HepG2 (cell line): ENCODE data around the gene RAET1L. TPM values are rescaled to one million over a fixed set of nuclear protein-coding genes. Genes with fewer than 3 reads are reported as not detected.

Experiments
- ATAC-seq: fragments of 200-7000 bp; cut with Tn5 transposase; 3 replicates; pipeline ENCODE4 v1.9.1; 2020; ENCODE audit warnings: mild to moderate bottlenecking, moderate library complexity
- BruUV-seq: library from RNA; stranded (reverse); fragments of 400-500 nt; replicated peaks from 2 replicates; lab custom pipeline; 2021; lab: Mats Ljungman, UMichigan
- CTCF ChIA-PET: fragments of 300-600 bp; formaldehyde crosslinking; extraction: SDS; loops from one replicate; lab custom pipeline; 2021; ENCODE audit warnings: low total read pairs, inconsistent platforms, low intra/inter-chr PET ratio; lab: Yijun Ruan, JAX
- POLR2A ChIA-PET: fragments of 350-600 bp; sonication (Branson Sonifier 250); formaldehyde crosslinking; loops from one replicate; lab custom pipeline; 2020; ENCODE audit warnings: antibody characterized with exemption, inconsistent platforms; lab: Yijun Ruan, JAX
- DNase-seq: peaks from one replicate; pipeline ENCODE4 v3.0.0-alpha.2; 2015; ENCODE audit warnings: low spot score
- FAIRE-seq: peaks from 3 replicates; lab custom pipeline; 2011; peaks lifted over from hg19 to GRCh38; lab: Jason Lieb, UNC
- H2AFZ ChIP-seq: one replicate; pipeline ENCODE4 v1.6.1; 2011; ENCODE audit warnings: low read length, inconsistent platforms
- H3K27ac ChIP-seq: fragments of 300-600 bp; 3 replicates; pipeline ENCODE4 v1.8.0; 2011; ENCODE audit warnings: mixed run types, mild to moderate bottlenecking, mixed read lengths, low read length, inconsistent platforms; ENCODE audit not compliant: insufficient read depth; ENCODE audit errors: extremely low read length
- H3K27me3 ChIP-seq, 2 experiments: fragments of 200-600 bp in 1 of 2; 2 replicates in 1 of 2; 3 replicates in 1 of 2; pipeline versions ENCODE4 v1.6.0 to v1.8.0; 2011; ENCODE audit warnings: low read length in 2 of 2, mild to moderate bottlenecking in 2 of 2, moderate library complexity in 2 of 2, inconsistent platforms in 1 of 2; ENCODE audit not compliant: insufficient read depth in 2 of 2, control insufficient read depth in 1 of 2
- H3K36me3 ChIP-seq, 2 experiments: fragments of 200-600 bp in 1 of 2; replicated peaks in 1 of 2; 2 replicates in 1 of 2; 3 replicates in 1 of 2; pipeline versions ENCODE4 v1.5.1 to v1.8.0; 2011; ENCODE audit warnings: low read length in 2 of 2, inconsistent platforms in 1 of 2; ENCODE audit not compliant: insufficient read depth in 2 of 2, control insufficient read depth in 1 of 2
- H3K4me1 ChIP-seq: 2 replicates; pipeline ENCODE4 v1.5.1; 2012; ENCODE audit warnings: low read length, inconsistent platforms; ENCODE audit not compliant: insufficient read depth
- H3K4me2 ChIP-seq: 2 replicates; pipeline ENCODE4 v1.6.0; 2011; ENCODE audit warnings: low read depth, low read length, inconsistent platforms
- H3K4me3 ChIP-seq, 3 experiments: fragments of 200-600 bp in 1 of 3; sonication (generic), shearing (Covaris generic) in 1 of 3; replicated peaks in 1 of 3; 2 replicates each; pipeline ENCODE4 v1.5.1; 2011 to 2016; ENCODE audit warnings: low read length in 3 of 3, inconsistent platforms in 2 of 3, low read depth in 2 of 3, mild to moderate bottlenecking in 2 of 3, control low read depth in 1 of 3, mixed read lengths in 1 of 3; ENCODE audit not compliant: insufficient read depth in 1 of 3
- H3K79me2 ChIP-seq: one replicate; pipeline ENCODE4 v1.6.1; 2011; ENCODE audit warnings: low read length, inconsistent platforms; ENCODE audit not compliant: insufficient read depth
- H3K9ac ChIP-seq: 2 replicates; pipeline ENCODE4 v1.6.0; 2011; ENCODE audit warnings: mild to moderate bottlenecking, low read depth, low read length, inconsistent platforms; ENCODE audit not compliant: insufficient read depth
- H3K9me3 ChIP-seq: 2 replicates; pipeline ENCODE4 v1.5.1; 2012; ENCODE audit warnings: mild to moderate bottlenecking, low read length
- H4K20me1 ChIP-seq: 2 replicates; pipeline ENCODE4 v1.6.0; 2011; ENCODE audit warnings: inconsistent platforms, mild to moderate bottlenecking, low read length, moderate library complexity; ENCODE audit not compliant: insufficient read depth
- AHDC1 ChIP-seq: sonication (generic); formaldehyde crosslinking; IDR thresholded peaks from 2 replicates; pipeline ENCODE4 v1.5.1; 2020; ENCODE audit warnings: mild to moderate bottlenecking, missing genetic modification reagents, borderline replicate concordance
- ARNTL ChIP-seq: sonication (generic); formaldehyde crosslinking; IDR thresholded peaks from 2 replicates; pipeline ENCODE4 v1.4.0; 2020; ENCODE audit warnings: mild to moderate bottlenecking, missing genetic modification reagents
- HMGXB4 ChIP-seq, 2 experiments: sonication (generic) in 1 of 2; formaldehyde crosslinking in 1 of 2; IDR thresholded peaks; 2 replicates each; pipeline versions ENCODE4 v1.4.0 to v1.6.1; 2018 to 2020; ENCODE audit warnings: missing genetic modification reagents in 2 of 2, borderline replicate concordance in 1 of 2, low read depth in 1 of 2, mild to moderate bottlenecking in 1 of 2, missing biosample characterization in 1 of 2
- NONO ChIP-seq, 2 experiments: fragments of 450-650 bp in 1 of 2; sonication (generic) in 1 of 2; formaldehyde crosslinking in 1 of 2; IDR thresholded peaks in 1 of 2; conservative IDR thresholded peaks in 1 of 2; 2 replicates each; pipeline versions ENCODE4 v1.6.1 to v1.8.0; 2017 to 2022; ENCODE audit warnings: mild to moderate bottlenecking in 1 of 2, missing genetic modification reagents in 1 of 2, moderate library complexity in 1 of 2
- RFXAP ChIP-seq: sonication (generic); formaldehyde crosslinking; IDR thresholded peaks from 2 replicates; pipeline ENCODE4 v1.4.0; 2020; ENCODE audit warnings: missing genetic modification reagents, borderline replicate concordance
- TRIM22 ChIP-seq: fragments of 450-650 bp; IDR thresholded peaks from 2 replicates; pipeline ENCODE4 v1.6.1; 2017
- YEATS4 ChIP-seq: sonication (generic); formaldehyde crosslinking; IDR thresholded peaks from 2 replicates; pipeline ENCODE4 v1.4.0; 2020; ENCODE audit warnings: missing genetic modification reagents, borderline replicate concordance
- ZNF350 ChIP-seq: sonication (generic); formaldehyde crosslinking; IDR thresholded peaks from 2 replicates; pipeline ENCODE4 v1.4.0; 2020; ENCODE audit warnings: mild to moderate bottlenecking, low read depth, missing genetic modification reagents, borderline replicate concordance
- ZNF530 ChIP-seq: sonication (generic); formaldehyde crosslinking; IDR thresholded peaks from 2 replicates; pipeline ENCODE4 v1.5.0; 2020; ENCODE audit warnings: low read depth, mild to moderate bottlenecking, missing genetic modification reagents
- ZNF652 ChIP-seq: IDR thresholded peaks from 2 replicates; pipeline ENCODE4 v1.6.1; 2016; ENCODE audit warnings: low read depth, borderline replicate concordance
- ZNF713 ChIP-seq: sonication (generic); formaldehyde crosslinking; IDR thresholded peaks from 2 replicates; pipeline ENCODE4 v1.4.0; 2020; ENCODE audit warnings: mild to moderate bottlenecking, missing genetic modification reagents
- ZNF773 ChIP-seq: sonication (generic); formaldehyde crosslinking; IDR thresholded peaks from 2 replicates; pipeline ENCODE4 v1.4.0; 2020; ENCODE audit warnings: missing genetic modification reagents, borderline replicate concordance
- WGBS: methylation state at CpG from one replicate; pipeline ENCODE4 v1.1.6; 2017; ENCODE audit warnings: low lambda C conversion rate; 5-methylcytosine and 5-hydroxymethylcytosine counted together
- in situ Hi-C: cut with HindIII; loops from 2 replicates; pipeline ENCODE4 v1.10.0; 2017; ENCODE audit warnings: low pct_unique_long_range_greater_than_20kb; ENCODE audit not compliant: extremely low pct_ligation_motif_present
- intact Hi-C: fragments of 100-400 bp; cut with micrococcal nuclease; formaldehyde crosslinking; loops from one replicate; pipeline ENCODE4 v1.10.0; 2022; ENCODE audit not compliant: unreplicated experiment
- polyA plus RNA-seq, 8 experiments: library from polyadenylated mRNA; depleted of rRNA in 3 of 8; stranded (reverse) in 7 of 8; unstranded in 1 of 8; fragments of >200 nt; fragmentation: Illumina TruSeq in 4 of 8; extraction: Trizol in 4 of 8; gene quantifications; 2 replicates each; pipeline versions ENCODE4 v1.2.1 to v1.2.3, GENCODE V29; 2011 to 2016; ENCODE audit warnings: low read depth in 4 of 8, missing spikeins in 1 of 8, mixed read lengths in 1 of 8; ENCODE audit not compliant: insufficient read depth in 1 of 8
- total RNA-seq, 5 experiments: library from RNA; depleted of rRNA; stranded (reverse); fragments of >200 nt; fragmentation: Illumina TruSeq; extraction: Trizol; gene quantifications; 2 replicates each; pipeline ENCODE4 v1.2.3, GENCODE V29; 2016; ENCODE audit warnings: low read depth in 1 of 5

RAET1L gene
- total and polyA plus RNA-seq, 2 of the 13 experiments (the other 11 are each of a cell fraction or from before 2014, with no cell fraction given) = not detected

- TF ChIP-seq ARNTL (CRISPR knock-in tag) = no peak
These were observed 17.8 kb upstream of the RAET1L start (continued) for GRCh38 chr6:150043096-150043495.

DNA sequence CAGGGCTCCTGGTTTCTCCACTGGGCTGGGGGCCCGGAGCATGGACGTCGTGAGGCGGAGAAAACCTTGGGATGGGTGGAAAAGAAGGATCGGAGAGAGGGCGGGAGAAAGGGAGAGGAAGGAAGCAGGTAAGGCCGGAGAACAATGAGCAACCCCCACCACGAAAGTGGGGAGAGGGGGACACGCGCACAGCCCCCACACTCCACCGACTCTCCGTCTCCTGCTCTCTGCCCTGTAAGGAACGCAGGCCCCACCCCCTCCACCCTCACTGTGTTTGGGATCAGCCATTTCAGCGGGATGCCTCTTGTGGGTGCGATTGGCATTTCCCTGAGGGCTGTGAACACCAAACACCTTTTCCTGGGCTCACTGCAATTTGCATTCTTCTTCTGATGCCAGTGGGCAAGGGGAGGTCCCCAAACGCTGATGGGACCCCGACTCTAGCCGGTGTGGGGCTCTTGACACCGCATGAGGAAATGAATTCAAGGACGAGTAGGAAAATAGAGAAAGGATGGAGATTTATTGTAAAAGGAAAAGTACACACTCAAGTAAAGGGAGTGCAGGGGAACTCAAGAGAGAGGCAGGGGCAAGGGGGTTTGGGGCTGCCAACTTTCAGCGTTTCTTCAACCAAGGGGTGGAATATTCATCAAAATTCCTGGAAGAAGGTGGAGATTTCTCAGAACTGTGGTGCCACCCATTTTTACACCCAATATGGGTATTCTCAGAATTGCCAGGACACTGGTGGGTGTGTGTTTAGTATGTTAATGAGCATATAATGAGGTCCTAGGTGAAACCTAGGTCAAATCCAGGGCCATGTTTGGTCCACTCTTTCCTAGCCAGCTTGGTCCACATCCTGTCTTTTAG is 13.1 kb upstream of the RAET1L start:
- FAIRE-seq = no peak
- Histone ChIP-seq H3K27me3 (peaks cover 9 to 56% of the 10 kb centered on the region in 2 experiments), H3K4me3 (no peak overlapping the region), H2AFZ (no peak overlapping the region), H3K27ac (no peak overlapping the region), H3K9me3 (no peaks in the 10 kb centered on the region), H3K4me2 (no peak overlapping the region), H4K20me1 (no peaks in the 10 kb centered on the region), H3K9ac (no peak overlapping the region), H3K36me3 (no peaks in the 10 kb centered on the region), H3K4me1 (no peaks in the 10 kb centered on the region), H3K79me2 (no peaks in the 10 kb centered on the region)
- ChIA-PET POLR2A (no interaction called here), CTCF (no interaction called here)
- DNase-seq = no peak
- in situ Hi-C loops (no loop called here), intact Hi-C loops (no loop called here)
- WGBS = 47% methylated on average over 21 of the region's 21 CpGs
- no peak for ATAC-seq
- BruUV-seq = no TSS peak
- TF ChIP-seq ZNF652 (CRISPR knock-in tag) (no peak), TRIM22 (no peak), HMGXB4 (CRISPR knock-in tag; IDR thresholded peaks at IDR 0.05; ENCODE audit: borderline replicate concordance in 1 of 2, low read depth in 1 of 2) (no peak), NONO (IDR thresholded peaks at IDR 0.05) (no peak), NONO (CRISPR knock-in tag; conservative IDR thresholded peaks at IDR 0.05) (no peak), ZNF713 (CRISPR knock-in tag) (no peak), ZNF530 (CRISPR knock-in tag) (no peak), RFXAP (no peak), AHDC1 (CRISPR knock-in tag) (no peak), ZNF773 (no peak), ZNF350 (CRISPR knock-in tag) (no peak), YEATS4 (no peak)
